ENCODE measurements around the gene APOB.

DNA sequence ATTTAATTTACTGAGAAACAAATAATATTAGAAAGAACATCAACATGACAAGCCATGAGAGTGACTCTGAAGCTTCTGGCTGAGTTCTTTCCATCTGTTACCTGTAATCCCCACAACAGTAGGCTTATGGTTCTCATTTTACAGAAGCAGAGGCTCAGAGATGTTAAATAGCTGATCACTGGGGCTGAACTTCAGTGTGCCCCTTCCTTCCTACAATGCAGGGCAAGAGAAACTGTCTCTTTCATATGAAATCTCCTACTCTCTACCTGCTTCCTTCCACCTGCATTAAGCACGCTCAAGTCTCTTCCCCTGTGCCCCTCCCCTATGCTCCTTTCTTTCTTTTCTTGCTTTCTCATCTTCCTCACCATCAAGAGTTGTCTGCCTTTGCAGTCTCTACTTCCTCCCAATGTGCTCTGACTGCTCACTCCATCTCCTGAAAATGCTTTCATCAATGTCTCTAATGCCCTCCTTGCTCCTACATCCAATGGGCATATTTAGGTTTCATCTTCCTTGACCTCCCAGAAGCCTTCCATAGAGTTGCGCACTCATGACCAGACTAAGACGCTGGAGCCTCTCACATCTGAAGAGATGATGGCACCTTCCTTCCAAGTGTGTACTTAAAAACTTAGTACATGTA is 23.7 kb downstream of the APOB start:
- TF ChIP-seq, protein P1, sequence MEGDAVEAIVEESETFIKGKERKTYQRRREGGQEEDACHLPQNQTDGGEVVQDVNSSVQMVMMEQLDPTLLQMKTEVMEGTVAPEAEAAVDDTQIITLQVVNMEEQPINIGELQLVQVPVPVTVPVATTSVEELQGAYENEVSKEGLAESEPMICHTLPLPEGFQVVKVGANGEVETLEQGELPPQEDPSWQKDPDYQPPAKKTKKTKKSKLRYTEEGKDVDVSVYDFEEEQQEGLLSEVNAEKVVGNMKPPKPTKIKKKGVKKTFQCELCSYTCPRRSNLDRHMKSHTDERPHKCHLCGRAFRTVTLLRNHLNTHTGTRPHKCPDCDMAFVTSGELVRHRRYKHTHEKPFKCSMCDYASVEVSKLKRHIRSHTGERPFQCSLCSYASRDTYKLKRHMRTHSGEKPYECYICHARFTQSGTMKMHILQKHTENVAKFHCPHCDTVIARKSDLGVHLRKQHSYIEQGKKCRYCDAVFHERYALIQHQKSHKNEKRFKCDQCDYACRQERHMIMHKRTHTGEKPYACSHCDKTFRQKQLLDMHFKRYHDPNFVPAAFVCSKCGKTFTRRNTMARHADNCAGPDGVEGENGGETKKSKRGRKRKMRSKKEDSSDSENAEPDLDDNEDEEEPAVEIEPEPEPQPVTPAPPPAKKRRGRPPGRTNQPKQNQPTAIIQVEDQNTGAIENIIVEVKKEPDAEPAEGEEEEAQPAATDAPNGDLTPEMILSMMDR (conservative IDR thresholded peaks at IDR 0.05): no peak
- TF ChIP-seq ZFX (IDR thresholded peaks at IDR 0.05): no peak

Measured in C4-2B (cell line).